Adipocyte (in vitro differentiated cells): ENCODE results near the gene TSPOAP1.
A peak's percentile ranks its signal among the peaks of the same experiment; 100 is the strongest.

Experiments used
- DNase-seq: peaks from one replicate; pipeline ENCODE4 v3.0.0-alpha.2; 2015; ENCODE audit warnings: low read depth
- H3K27me3 ChIP-seq: replicated peaks from 2 replicates; pipeline ENCODE4 v1.7.0; 2013; ENCODE audit warnings: mild to moderate bottlenecking, low read length, moderate library complexity; ENCODE audit not compliant: control insufficient read depth, insufficient read depth
- H3K36me3 ChIP-seq: 2 replicates; pipeline ENCODE4 v1.7.0; 2013; ENCODE audit warnings: low read length, mild to moderate bottlenecking, moderate library complexity; ENCODE audit not compliant: control insufficient read depth, insufficient read depth, severe bottlenecking
- H3K4me1 ChIP-seq: 2 replicates; pipeline ENCODE4 v1.7.0; 2013; ENCODE audit warnings: mild to moderate bottlenecking, low read length, moderate library complexity; ENCODE audit not compliant: control insufficient read depth, insufficient read depth
- H3K4me3 ChIP-seq: 2 replicates; pipeline ENCODE4 v1.7.0; 2013; ENCODE audit warnings: mild to moderate bottlenecking, low read length, moderate library complexity
- H3K9ac ChIP-seq: 2 replicates; pipeline ENCODE4 v1.7.0; 2013; ENCODE audit warnings: mild to moderate bottlenecking, low read length, moderate library complexity
- H3K9me3 ChIP-seq: 2 replicates; pipeline ENCODE4 v1.7.0; 2013; ENCODE audit warnings: mild to moderate bottlenecking, low read length, moderate library complexity; ENCODE audit not compliant: control insufficient read depth

The TSPOAP1 gene

DNA sequence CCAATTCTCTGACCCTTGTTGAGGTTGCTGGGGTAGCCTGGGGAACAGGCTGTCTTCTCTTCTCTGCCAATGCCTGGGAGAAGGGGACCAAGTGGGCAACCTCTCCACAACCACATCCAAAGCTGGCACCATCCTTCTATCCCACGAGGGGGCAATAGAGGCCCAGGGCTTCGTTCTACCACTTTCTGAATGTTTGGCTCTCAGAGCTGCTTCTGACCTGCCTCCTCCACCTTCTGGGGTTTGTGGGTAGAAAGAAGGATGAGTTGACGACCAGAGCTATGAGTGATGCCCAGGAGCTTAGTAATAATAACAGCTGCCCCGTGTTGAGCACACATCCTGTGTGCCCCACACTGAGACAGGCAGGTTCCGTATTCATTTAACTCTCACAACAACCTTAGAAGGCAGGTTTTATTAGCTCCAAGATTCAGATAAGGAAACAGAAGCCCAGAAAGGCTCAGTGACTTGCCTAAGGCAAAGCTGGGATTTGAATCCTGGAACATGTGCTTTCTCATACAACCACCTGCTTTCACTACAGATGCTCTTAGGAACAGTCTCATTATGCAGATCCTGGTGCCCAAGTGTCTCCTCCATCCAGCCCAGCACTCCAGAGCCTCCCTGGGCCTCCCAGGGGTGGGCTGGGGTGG lies 11.1 kb downstream of the TSPOAP1 start:
- Histone ChIP-seq H3K27me3 (peaks cover 24% of the 10 kb centered on the region), H3K9me3 (no peaks in the 10 kb centered on the region), H3K4me1 (no peaks in the 10 kb centered on the region), H3K9ac (no peak overlapping the region), H3K4me3 (no peak overlapping the region), H3K36me3 (no peaks in the 10 kb centered on the region)
- peak; percentile 47 for DNase-seq

DNA sequence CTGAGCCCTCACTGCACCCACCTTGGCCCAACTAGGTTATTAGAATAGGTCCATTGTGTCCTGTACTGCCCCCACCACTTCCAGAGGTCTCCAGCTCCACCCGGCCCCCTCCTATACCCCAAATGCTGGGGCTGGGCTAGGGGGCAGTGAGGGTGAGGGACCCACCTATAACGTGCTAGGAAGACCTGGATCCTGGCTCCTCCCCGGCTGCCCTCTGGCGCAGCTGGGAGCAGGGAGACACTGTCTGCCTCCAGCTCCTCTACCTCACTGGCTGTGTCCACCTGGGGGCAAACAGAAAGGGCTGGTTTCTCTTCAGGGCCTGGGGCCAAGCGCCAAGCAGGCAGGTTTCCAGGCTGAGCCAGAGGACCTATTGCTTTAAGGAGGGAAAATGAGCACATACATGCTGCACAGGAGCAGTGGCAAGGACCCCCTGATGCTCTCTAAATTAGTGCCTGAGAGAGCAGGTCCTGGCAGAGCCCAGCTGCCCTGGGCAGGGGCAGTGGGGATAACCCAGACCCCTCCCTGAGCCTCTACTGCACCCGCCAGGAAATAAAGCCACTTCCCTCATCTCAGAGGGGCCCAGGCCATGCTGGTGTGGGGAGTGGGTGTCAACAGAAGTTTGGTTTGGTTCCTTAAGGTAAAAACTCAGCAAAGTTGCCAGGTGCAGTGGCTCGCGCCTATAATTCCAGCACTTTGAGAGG lies 12.2 kb downstream of the TSPOAP1 start:
- no peak for DNase-seq
- no peaks in the 10 kb centered on the region for H3K9me3 ChIP-seq
- H3K4me3 ChIP-seq = no peak overlapping the region
- peaks cover 14% of the 10 kb centered on the region for H3K27me3 ChIP-seq
- H3K9ac ChIP-seq = no peak overlapping the region
- H3K36me3 ChIP-seq = no peaks in the 10 kb centered on the region
- no peaks in the 10 kb centered on the region for H3K4me1 ChIP-seq

DNA sequence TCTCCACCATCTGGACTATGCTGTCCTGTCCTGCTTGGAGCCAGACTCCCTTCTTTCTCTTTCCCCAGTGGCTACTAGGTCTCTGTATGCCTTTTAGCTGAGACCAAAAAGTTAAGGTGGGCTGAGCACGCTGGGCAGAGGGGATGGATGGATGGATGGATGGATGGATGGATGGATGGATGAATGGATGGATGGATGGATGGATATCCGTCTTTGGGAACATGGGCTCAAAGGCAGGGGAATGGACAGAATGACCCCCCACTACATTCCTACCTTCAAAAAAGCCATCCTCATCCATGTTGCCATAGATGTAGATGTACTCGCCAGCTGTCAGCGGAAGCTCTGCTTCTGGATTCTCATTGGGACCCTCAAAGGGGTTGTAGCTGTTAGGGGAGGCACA lies 12.8 kb downstream of the TSPOAP1 start:
- no peaks in the 10 kb centered on the region for H3K9me3 ChIP-seq
- DNase-seq = no peak
- H3K4me3 ChIP-seq = no peak overlapping the region
- no peaks in the 10 kb centered on the region for H3K4me1 ChIP-seq
- H3K27me3 ChIP-seq = peaks cover 14% of the 10 kb centered on the region
- H3K9ac ChIP-seq = no peak overlapping the region
- H3K36me3 ChIP-seq = no peaks in the 10 kb centered on the region

DNA sequence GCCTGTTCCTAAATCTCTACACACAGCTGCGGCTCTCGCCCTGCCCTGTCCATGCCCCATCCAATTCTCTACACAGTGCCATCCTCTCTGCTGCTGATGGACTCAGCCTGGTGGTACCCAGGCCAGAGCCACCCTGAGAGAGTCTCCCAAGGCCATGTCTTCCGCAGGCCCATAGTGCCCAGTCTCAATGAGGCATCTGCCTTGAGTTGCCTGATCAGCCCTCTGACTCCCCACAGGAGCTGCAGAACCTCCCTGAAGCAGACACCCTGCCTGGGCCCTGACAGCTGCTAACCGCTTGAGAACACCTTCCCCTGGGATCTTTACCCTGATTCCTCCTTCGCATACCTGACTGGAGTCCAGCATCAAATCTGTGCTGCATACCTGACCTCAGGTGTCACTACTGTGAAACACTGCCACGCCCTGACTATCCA lies 13.3 kb downstream of the TSPOAP1 start:
- Histone ChIP-seq H3K4me3 (no peak overlapping the region), H3K27me3 (peaks cover 14% of the 10 kb centered on the region), H3K9me3 (no peaks in the 10 kb centered on the region), H3K36me3 (no peaks in the 10 kb centered on the region), H3K4me1 (no peaks in the 10 kb centered on the region), H3K9ac (no peak overlapping the region)
- no peak for DNase-seq

DNA sequence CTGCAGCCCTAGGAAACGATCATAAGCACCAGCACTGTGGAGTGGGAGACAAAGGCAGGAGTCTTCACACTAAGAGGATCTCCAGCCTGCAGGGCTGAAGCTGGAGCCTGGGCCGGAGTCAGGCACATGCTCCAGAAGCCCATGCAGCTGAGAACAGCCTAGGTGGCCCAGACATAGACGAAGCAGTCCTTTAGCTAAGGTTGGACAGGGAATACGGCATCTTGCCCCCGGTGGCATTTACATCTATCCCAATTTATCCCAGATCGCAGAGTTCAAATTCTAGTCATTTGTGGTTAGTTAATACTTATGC lies 13.9 kb downstream of the TSPOAP1 start:
- DNase-seq = no peak
- Histone ChIP-seq H3K4me3 (no peak overlapping the region), H3K27me3 (peaks cover 9% of the 10 kb centered on the region), H3K9ac (no peak overlapping the region), H3K4me1 (no peaks in the 10 kb centered on the region), H3K9me3 (no peaks in the 10 kb centered on the region), H3K36me3 (no peaks in the 10 kb centered on the region)

DNA sequence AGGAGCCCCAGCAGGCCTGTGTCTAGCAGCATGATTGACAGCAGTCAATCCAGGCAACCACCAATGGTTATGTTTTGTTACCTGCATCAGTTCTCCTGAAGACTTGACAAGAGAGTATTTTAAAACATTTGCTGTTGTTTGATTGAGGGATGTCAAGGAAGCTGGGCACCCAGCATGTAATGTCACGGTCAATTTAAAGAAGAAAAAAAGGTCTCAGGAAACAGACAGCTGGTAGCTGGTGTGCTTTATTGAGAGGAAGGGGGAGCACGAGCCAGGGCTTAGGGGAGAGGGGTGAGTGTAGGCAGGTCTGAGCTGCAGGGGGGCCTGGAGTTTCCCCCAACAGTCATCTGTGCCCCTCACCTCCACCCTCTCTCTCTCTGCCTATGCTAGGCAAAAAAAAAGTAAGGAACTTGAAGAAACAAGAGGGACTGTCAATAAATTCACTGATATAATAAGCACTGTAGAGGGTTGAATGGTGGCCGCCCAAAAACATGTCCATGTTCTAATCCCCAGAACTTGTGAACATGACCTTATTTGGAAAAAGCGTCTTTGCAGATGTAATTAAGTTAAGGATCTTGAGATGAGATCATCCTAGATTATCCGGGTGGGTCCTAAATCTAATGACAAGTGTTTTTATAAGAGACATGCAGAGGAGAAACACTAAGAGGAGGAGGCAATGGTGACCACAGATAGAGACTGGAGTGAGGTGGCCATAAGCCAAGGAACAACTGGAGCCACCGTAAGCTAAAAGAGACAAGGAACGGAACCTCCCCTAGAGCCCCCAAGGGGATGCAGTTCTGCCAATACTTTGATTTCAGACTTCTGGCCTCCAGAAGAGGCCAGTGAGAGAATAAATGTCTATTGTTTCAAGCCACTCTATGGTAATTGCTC lies 14.5 kb downstream of the TSPOAP1 start:
- H3K4me1 ChIP-seq = no peaks in the 10 kb centered on the region
- H3K27me3 ChIP-seq = peaks cover 9% of the 10 kb centered on the region
- no peak overlapping the region for H3K9ac ChIP-seq
- DNase-seq = no peak
- H3K4me3 ChIP-seq = no peak overlapping the region
- no peaks in the 10 kb centered on the region for H3K36me3 ChIP-seq
- H3K9me3 ChIP-seq = no peaks in the 10 kb centered on the region

DNA sequence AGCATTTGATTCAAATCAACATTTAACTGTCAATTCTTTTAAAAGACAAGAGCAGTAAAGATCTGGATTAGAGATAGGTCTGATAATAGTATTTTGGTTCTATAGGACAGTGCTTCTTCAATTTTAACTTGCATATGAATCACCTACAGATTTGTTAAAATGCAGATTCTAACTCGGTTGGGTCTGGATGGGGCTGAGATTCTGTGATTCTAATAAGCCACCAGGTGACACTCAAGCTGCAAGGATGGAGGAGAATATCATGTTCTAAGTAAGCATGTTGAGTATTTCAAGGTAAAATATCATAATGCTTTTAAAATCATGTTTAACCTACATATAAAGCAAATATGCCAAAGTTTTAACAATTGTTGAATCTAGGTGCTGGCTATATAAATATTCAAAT lies 15.8 kb downstream of the TSPOAP1 start:
- Histone ChIP-seq H3K27me3 (peaks cover 11% of the 10 kb centered on the region), H3K36me3 (no peaks in the 10 kb centered on the region), H3K9ac (no peak overlapping the region), H3K9me3 (no peaks in the 10 kb centered on the region), H3K4me1 (no peaks in the 10 kb centered on the region), H3K4me3 (no peak overlapping the region)
- DNase-seq = no peak

DNA sequence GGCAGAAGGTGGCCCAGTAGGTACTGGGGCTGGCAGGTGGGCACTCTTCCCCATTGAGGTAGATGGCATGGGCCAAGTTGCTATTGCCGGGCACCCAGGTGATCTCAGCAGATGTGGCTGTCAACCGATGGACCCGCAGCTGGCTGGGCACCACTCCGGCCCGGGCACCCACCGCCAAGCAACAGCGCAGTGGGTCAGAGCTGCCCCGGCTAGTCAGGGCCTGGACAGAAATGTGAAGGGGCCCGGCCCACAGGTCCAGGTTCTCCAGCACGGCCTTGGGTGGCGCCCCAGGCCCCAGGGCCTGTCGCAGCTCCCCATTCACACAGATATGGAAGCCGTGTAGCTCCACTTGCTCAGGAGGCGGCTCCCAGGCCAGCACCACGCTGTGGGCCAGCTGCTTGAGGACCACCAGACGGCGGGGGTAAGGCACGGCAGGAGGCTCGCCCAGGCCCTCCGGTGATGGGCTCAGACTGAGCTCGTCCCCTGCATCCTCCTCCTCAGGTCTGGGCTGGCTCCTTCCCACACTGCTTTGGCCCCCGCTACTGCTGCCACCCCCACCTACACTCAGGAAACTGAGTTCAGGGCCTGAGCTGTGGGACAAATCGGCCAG lies 16.5 kb downstream of the TSPOAP1 start:
- no peak overlapping the region for H3K4me3 ChIP-seq
- H3K9ac ChIP-seq = no peak overlapping the region
- H3K4me1 ChIP-seq = no peaks in the 10 kb centered on the region
- H3K9me3 ChIP-seq = no peaks in the 10 kb centered on the region
- H3K36me3 ChIP-seq = no peaks in the 10 kb centered on the region
- DNase-seq = no peak
- H3K27me3 ChIP-seq = peaks cover 15% of the 10 kb centered on the region

DNA sequence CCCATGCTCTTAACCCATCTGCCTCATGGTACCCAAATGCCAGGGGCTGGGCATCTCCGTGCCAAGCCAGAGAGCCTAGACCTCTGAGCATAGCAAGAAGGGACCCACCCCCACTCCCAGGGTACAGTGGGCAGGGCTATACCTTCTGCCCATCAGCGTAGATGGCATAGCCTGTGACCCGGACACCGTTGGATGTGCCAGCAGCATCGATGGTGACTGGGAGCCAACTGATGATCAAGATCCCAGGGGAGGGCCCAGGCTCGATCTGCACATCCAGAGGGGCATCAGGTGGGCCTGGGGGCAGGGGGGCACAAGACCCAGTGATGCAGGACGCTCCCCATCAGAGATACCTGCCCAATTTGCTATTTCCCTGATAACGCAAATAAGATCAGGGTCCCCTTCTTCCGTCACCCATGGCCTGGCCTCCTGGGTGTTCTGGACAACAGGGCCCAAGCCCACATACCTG lies 17.1 kb downstream of the TSPOAP1 start:
- H3K36me3 ChIP-seq = no peaks in the 10 kb centered on the region
- no peak overlapping the region for H3K4me3 ChIP-seq
- H3K4me1 ChIP-seq = no peaks in the 10 kb centered on the region
- H3K27me3 ChIP-seq = peaks cover 20% of the 10 kb centered on the region
- H3K9ac ChIP-seq = no peak overlapping the region
- DNase-seq = no peak
- no peaks in the 10 kb centered on the region for H3K9me3 ChIP-seq

DNA sequence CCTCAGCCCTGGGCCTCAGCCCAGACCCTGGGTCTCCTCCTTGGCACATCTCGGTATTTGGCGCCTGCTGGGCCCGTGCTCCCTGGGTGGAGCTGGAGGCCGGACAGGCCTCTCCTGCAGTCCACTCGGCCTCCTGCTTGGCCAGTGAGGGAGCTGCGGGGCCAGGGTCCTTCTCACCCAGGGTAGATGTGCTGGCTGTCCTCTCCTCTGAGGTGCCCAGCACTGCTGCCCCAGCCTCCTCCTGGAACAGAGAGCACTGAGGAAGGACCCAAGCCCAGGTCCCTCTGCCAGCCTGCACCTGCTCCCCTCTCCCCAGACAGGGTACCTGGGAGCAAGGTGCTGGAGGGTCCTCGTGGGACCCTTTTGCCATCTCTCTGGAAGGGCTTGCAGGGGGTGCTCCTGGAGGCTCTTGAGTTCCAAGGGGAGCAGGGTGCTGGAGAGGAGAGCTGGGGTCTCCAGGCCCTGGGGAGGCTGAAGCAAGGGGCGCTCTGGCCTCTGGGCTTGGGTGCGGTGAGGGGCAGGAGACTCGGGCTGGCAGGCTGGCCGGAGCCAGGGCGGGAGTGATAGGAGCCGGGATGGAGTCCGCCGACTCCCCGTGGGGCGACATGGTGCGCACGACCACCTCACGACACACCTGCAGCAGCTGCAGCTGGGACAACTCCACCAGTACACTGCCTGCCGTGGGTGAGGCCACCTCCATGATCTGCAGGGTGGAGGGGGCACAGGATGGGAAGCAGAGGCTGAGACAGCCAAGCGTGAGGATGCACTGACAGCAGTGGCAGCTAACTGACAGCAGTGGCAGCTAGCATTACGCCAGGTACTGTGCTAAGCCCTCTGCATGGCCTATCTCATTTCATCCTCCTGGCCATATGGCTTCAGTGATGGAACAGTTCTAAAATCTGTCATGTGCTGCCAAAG lies 17.8 kb downstream of the TSPOAP1 start:
- Histone ChIP-seq H3K36me3 (no peaks in the 10 kb centered on the region), H3K4me3 (no peak overlapping the region), H3K9me3 (no peaks in the 10 kb centered on the region), H3K4me1 (no peaks in the 10 kb centered on the region), H3K9ac (no peak overlapping the region), H3K27me3 (peaks cover 18% of the 10 kb centered on the region)
- DNase-seq = no peak
